ENCODE measurements around the gene CAV1.
A peak's percentile ranks its signal among the peaks of the same experiment; 100 is the strongest.
"Not testable (repeated sequence)": the region's sequence is repeated elsewhere in the genome, so short reads cannot be mapped to it uniquely, and the experiment has no call there.

CAV1 gene

DNA sequence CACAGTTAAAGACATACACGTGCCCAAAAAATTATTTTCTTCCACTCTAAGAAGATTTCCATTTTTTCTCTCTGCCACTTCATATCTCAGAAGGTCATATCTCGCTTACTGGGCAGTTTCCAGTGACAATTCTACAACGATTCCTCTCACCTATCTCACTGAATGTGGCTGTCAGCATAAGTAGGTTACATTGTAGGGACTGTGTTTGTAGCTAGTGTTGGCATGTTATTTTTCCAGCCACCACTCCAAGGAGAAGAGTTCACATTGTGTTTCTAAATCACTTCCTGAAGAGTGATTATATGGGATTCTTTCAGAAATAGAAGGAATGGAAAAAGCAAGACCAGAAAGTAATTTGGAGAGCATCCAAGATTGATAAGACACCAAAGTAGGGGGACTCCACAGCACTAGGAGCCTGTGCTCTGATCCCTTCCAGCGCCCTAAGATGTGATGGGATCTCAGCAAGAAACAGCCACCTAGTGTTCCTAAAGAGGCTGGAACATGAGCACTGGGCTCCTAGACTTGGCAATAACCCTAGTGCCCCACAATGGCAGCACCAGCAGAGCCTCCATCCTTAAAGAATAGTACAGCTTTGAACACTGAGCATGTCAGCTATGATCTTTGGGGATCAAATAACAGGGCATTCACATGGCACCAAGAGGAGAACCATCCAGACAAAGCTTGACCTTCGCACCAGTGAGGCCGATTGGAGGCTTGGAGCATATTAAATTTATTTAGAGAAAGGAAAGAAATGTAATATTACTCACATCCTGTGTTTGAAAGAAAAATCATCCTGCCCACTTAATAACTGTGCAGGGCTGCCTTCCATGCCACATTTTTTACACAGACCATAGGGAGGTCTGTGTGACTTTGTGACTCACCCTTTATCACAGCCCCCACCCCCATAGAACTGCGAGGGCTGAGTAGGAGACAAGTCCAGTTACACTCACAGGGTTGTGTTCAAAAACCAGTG lies 51.8 kb downstream of the CAV1 start:
- no peak for DNase-seq (ENCODE audit: insufficient read length, low spot score)
- no peak for FAIRE-seq

DNA sequence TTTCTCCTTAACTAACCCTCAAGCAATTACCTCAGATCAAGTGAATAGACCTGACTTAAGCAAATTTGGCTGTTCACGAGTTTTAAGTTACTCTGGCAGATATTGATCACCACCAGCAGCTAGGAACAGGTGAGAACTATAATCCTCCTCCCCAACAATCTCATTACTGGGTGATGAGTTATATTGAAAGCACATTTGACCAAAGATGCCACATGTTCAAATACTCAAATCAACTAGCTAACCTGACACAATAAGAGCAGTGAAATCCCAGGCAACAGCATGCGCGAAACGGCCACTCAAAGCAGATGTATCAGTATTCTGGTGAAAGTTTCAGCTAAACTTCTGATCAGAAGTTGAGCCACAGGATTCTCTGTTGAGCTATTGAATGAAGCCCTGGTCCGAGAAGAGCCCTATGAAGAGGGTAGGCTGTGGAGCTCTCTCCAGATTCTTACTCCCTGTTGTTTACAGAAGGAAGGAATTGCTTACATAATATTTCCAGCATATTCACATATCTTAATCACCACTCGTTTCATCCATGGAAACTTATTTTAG lies 52.6 kb downstream of the CAV1 start:
- DNase-seq (ENCODE audit: insufficient read length, low spot score) (no peak), FAIRE-seq (peak; percentile 67)

DNA sequence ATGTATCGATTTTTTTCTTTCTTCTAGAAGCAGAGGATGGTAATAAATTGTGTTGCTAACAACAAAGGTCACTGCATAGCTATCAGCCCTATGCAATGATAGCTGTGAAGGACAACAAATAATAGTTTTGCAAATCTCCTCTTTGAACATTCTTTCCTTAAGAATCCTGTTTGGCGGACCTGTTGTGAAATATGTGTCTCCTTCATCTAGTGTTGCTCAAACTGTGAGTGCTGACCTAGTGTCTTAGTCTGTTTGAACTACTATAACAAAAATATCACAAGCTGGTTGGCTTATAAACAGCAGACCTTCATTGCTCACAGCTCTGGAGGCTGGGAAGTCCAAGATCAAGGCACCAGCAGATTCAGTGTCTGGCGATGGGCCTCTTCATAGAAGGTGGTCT lies 53.7 kb downstream of the CAV1 start:
- FAIRE-seq = no peak

DNA sequence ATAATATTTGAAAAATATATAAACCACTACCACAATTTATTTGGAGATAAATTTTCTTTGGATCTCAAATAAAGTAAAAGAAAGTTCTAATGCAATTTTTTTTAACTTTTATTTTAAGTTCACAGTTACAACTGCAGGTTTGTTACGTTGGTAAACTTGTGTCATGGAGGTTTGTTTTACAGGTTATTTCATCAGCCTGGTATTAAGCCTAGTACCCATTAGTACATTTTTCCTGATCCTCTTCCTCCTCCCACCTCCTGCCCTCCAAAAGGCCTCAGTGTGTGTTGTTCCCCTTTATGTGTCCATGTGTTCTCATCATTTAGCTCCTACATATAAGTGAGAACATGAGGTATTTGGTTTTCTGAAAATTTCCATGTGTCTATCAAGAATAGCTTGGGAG lies 54.5 kb downstream of the CAV1 start:
- no peak for FAIRE-seq
- DNase-seq (ENCODE audit: insufficient read length, low spot score) = no peak

More for the DNA sequence above, 53.7 kb downstream of the CAV1 start:
- DNase-seq (ENCODE audit: insufficient read length, low spot score) = no peak

DNA sequence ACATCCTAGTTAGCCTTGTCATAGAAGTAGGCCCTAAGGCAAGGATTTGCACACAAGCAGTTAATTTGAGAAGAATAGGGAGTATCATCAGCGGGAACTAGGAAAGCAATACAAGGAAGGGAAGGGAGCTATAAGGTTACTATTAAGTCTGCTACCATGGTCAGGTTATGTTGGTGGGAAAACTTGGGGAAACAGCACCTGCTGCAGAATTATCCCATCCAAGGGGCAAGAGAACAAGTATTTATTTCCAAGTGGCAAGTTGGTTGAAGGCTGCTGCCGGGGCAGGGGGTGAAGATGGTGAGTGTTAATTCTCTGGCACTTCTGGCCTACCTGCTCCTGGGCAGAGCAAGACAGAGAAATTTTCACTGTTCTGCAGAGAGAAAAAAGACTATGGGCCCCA lies 55.0 kb downstream of the CAV1 start:
- FAIRE-seq = no peak
- DNase-seq (ENCODE audit: insufficient read length, low spot score) = no peak

DNA sequence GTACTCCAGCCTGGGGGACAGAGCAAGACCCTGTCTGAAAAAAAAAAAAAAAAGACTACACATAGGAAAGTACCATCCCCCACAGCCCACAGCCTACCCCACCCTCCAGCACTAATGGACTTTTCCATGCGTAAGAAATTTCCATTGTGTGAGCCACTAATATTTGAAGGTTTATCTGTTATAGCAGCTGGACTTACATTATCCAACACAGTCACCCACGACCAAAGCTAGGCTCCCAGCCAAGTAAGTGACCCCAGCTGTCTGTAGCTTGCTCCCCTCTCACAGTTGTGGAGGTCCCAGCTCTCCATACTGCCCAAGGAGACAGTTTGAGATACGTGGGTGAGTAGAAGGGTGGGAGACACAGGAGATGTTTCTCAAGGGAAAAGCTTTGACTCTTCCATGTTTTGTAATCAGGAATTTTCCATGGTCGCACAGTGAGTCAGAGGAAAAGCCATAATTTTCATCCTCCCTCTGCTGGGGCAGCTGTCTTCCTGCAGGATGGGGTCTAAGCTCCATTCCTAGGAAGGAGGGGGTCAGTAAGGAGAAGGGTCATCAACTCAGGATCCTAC lies 57.4 kb downstream of the CAV1 start:
- FAIRE-seq = no peak
- no peak for DNase-seq (ENCODE audit: insufficient read length, low spot score)

DNA sequence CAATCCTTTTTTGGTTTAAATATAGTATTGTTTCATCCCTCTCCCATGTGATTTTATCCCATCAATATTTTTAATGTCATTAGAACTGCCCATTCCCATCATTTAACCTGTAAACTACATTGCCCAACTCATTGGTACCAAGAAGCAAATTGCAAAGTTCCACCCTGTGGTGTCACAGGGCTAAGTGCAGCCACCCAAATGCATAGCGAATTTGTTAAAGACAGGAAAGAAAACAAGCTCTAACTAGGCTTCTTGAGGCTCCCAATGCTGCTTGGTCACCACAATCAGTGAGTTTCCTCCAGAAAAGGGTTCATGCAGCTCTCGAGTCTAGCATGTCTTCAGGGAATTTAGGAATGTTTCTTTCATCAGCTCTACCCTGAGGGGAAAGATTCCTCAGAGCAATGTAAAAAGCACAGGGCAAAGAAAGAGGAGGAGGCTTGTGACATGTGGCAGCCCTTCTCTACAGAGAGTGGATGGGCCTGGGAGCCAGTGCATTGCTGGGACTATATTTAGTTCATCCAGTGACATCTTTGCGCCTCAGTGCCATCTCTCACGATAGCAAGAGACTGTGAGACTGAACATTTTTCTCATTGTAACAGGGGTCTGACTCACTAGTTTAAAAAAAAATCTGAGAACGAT lies 58.1 kb downstream of the CAV1 start:
- FAIRE-seq (peak; percentile 33), DNase-seq (ENCODE audit: insufficient read length, low spot score) (no peak)

DNA sequence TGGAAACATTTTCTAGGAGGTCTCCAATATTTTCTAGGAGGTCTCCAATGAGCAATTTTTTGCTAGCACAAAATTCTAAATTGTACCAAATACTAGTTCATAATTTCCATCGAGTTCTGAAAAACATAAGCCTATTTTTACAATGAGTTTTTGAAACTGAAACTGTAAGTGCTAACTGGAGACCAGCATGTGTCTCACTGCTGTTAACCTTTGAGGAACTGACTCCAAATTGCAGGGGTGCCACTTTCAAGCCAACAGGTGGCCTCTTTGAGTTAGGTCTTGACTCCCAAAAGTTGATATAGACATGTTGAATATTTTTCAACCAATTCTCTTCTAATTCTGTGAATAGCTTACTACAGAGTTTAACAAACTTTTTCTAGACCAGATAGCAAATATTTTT lies 58.8 kb downstream of the CAV1 start:
- peak; percentile 37 for DNase-seq (ENCODE audit: insufficient read length, low spot score)
- peak; percentile 78 for FAIRE-seq

DNA sequence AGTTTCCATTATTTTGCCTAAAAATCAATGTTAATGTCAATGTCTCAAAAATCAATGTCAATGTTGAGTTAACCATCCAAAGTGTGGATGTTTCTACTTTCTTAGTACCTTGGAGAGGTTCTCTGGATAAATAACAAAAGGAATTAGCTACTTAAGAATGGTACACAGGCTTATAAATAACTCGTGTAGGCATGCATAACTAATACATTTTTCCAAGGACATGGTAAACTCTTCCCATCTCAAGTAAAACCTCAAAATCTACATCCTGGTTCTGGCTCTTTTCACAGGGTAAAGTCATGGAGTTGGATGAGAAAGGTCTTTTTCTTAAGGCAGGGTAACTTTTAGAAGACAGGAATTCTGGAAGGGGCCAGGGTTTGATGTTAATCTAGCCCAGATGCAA lies 59.9 kb downstream of the CAV1 start:
- no peak for FAIRE-seq
- DNase-seq (ENCODE audit: insufficient read length, low spot score) = no peak

DNA sequence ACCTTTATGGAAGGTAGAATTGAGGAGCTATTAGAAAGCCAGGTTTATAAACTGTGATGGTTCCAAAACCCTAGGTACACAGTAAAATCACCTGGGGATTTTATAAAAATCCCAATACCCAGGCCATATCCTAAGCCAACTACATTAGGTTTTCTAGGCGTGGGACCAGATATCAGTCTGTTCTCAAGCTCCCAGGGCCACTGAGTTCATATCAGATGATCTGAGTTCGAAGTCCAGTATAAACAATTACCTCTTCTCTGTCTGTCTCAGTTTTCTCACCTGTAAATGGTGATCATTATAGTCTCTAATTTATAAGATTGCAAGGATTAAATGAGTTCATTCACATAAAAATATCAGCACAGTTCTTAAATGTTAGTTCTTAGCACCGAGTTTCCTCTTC lies 60.6 kb downstream of the CAV1 start:
- FAIRE-seq (no peak), DNase-seq (ENCODE audit: insufficient read length, low spot score) (no peak)

DNA sequence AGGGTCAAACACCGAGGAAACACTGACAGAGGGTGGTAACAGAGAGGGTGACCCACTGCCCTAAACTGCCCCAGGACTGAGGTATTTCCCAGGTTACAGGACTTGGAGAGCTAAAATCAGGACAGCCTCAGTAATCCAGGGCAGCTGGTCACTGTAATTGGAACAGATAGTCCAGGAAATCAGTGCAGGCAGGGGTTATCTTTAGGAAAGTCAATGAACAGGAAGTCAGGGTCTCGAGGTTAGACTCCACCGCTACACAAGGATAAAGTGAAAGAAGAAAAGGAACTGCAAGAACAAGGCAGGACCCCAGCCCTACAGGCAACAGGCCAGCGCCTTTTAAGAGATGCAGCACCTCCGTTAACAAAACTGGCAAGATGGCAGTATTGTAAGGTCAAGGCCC lies 61.1 kb downstream of the CAV1 start:
- no peak for DNase-seq (ENCODE audit: insufficient read length, low spot score)
- no peak for FAIRE-seq

DNA sequence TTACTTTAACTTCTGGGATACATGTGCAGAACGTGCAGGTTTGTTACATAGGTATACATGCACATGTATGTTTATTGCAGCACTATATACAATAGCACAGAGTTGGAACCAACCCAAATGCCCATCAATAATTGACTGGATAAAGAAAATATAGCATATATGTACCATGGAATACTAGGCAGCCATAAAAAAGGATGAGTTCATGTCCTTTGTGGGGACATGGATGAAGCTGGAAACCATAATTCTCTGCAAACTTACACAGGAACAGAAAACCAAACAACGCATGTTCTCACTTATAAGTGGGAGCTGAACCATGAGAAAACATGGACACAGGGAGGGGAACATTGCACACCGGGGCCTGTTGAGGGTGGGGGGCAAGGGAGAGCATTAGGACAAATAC lies 62.4 kb downstream of the CAV1 start:
- not testable (repeated sequence) for FAIRE-seq; DNase-seq (ENCODE audit: insufficient read length, low spot score)

DNA sequence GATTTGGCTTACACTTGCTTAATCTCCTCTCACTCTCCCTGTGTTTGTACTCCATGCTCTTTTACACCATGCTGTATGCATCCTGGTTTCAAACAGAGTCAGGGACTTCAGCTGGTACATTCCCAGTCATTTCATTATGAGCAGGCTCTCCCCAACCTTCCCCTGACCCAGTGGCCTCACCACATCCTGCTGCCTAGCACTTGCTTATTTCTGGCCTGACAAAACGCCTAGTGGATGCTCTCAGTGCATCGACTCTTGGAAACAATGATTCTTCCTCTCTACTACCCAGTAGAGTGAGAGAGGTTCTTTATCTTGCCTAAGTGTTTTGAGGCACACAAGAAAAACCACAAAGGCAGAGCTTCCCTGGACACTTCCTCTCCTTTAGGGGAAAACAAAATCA lies 63.4 kb downstream of the CAV1 start:
- peak; percentile 23 for FAIRE-seq
- no peak for DNase-seq (ENCODE audit: insufficient read length, low spot score)

DNA sequence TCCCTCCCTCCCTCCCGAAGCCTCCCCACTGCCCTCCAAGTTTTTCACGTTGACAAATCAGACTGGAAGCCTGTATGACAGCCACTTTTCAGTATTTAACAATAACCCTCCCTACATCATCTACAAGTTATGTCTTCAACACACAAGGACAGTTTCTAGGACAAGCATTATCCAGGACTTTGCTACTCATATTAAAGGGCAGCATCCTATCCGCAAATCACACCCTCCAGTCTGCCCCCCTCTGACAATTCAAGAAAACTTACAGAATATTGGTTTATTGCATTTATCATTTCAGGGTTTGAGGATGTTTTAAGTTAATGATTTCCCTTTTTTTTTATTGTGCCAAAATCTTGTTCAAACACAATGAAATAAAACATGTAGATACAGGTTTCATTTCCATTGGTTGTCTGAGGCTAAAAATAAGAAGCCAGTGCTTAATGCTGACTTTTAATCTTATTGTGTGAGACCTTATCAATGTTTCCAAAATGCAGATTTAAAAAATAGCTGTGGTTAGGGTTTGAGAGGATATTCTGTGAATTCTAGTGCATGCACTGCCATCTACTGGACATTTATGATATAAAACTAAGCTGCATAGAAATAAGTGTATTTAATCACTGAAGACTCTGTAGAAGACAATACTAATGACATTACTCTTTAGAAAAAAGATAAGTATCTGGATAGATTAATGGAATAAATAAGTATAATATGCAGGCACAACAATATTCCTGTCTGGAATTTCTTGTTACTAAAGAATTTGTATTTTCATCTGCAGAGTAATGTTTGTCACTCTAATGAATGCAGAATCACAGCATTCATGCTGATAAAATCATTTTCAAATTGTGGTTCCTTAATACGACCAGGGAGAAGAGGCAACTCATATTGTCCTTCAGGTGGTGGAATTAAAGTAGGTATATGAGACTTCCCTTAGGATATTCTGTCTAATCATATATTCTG lies 64.1 kb downstream of the CAV1 start:
- no peak for DNase-seq (ENCODE audit: insufficient read length, low spot score)
- no peak for FAIRE-seq

DNA sequence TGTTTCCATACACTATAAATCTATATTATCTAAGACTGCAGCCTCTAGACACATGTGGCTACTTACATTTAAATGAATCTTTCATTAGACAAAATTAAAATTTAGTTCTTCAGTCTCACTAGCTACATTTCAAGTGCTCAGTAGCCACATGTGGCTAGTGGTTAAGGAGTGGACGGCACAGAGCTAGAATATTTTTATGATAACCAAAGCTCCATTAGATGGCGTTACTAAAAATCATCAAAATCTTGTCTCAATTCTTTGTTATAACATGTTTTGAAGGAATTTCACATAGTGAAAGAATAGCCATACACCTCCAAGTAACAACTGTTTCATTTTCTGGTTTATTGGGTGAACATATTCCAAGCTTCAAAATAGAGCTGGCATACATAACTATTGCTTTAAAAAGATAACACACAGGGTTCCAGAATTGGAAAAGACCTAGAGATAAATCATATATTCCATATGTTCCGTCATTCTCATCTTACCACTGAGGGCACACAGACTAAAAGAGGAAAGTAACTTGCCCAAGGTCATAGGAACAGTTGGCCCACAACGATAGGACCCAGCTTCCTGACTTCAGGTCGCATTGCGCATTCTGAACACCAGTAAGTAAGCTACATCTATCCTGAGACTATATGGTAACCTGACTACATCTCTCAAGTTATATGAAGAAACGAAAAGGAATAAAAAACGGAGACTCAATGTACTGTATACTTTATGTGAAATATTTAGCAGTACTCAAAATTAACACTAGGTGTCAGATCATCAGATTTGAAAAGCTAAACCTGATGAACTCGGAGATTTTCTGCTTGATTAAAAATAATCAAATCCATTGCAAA lies 66.6 kb downstream of the CAV1 start:
- no peak for DNase-seq (ENCODE audit: insufficient read length, low spot score)

DNA sequence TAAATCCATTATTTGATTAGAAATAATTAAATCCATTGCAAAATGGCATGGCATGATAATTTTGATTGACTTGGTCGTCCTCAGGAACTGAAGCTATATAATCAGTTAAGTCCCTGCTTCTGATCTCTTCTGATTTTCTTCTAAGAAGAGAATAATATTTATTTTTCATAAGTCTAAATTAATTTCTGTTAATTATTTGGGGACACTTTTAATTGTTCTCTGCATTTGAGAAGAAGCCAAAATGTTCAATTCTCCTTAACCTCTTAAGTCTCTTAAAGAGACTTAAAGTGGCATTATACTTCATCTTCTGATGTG lies 67.2 kb downstream of the CAV1 start:
- FAIRE-seq (no peak), DNase-seq (ENCODE audit: insufficient read length, low spot score) (no peak)

More for the DNA sequence above, 66.6 kb downstream of the CAV1 start:
- no peak for FAIRE-seq

DNA sequence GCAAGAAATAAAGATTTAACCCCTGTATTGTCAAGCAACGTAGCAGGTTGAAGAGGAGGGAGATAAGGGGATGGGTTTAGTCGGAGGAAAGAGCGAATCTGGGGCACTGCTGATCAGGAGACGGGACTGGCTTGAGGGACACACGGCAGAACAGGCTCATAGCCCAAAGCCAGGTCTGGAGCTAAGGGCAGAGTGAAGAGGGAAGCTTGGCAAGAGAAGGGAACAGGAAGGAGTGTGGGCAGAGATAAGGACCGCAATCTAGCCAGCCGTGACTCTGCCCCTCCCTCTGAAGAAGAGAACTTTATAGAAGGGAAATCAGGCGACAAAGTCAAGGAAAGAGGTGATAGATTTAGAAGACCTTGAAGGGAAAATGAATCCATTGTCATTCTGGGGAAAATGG lies 67.6 kb downstream of the CAV1 start:
- no peak for FAIRE-seq
- DNase-seq (ENCODE audit: insufficient read length, low spot score) = no peak

DNA sequence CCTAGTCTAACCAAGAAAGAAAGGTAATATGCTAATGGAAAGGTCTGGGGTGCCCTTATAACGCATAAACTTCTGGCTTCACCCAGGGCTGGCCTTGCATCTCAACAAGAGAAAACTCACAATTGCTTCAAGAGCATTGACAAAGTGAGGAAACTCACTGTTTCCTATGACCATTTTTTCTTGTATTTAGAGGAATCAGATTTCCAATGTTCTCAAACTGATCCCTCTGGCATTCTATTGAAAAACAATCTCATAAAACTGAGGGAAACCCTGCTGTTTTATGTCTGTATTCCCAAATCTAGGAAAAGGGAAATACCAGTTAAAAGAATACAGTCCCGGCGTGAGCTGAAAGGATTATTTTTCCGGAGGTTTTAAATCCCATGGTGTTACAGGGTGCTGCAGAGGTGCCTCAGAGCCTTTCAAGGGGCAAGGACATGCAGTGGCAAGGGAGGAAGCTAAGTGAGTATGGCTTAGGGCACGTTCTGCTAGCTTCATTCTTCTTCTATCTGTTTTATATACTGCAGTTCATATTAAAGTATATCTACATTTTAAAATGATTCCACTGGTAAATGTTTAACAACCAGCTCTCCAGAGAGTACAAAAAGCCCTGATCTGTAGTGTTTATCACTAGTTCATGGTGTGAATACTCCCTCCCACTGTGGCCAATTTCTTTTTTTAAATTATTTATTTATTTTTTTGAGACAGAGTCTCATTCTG lies 68.7 kb downstream of the CAV1 start:
- DNase-seq (ENCODE audit: insufficient read length, low spot score) (no peak), FAIRE-seq (no peak)

DNA sequence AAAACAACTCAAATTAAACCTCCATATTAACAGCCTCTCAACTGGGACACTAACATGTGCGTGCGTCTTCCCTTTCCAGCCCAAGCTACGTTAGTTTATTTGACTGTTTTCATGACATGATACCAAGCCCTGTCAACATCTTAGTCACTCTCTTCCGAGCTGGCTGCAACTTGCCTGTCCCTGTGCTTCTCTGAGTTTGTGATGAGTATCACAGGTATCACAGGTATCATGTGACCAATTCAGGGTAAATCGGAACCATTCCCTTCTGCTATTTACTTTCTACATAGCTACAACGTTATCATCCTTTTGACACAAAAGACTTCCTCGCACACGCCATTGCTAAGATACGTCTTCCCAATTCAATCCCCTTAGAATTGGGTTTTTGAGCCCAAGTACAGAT lies 70.2 kb downstream of the CAV1 start:
- FAIRE-seq = no peak
- no peak for DNase-seq (ENCODE audit: insufficient read length, low spot score)
